OCI-LY3 (cell line): ENCODE results near the gene GJC2.

Experiments
- H2AFZ ChIP-seq: fragments of 200-600, 300-600 bp; shearing (Covaris generic); 2 replicates; pipeline ENCODE4 v1.6.0; 2014; ENCODE audit warnings: antibody characterized with exemption, low read depth, low read length
- H3K27ac ChIP-seq: fragments of 200-600, 300-600 bp; sonication (generic); 2 replicates; pipeline ENCODE4 v1.5.1; 2014; ENCODE audit warnings: mild to moderate bottlenecking, low read length, moderate library complexity, mixed read lengths
- H3K27me3 ChIP-seq: fragments of 200-600, 300-600 bp; sonication (generic); 2 replicates; pipeline ENCODE4 v1.6.1; 2014; ENCODE audit warnings: low read depth, low read length, mixed read lengths
- H3K36me3 ChIP-seq: fragments of 200-600, 300-600 bp; sonication (generic); replicated peaks from 2 replicates; pipeline ENCODE3; 2014; ENCODE audit warnings: low read depth, low read length, mixed read lengths
- H3K4me1 ChIP-seq: fragments of 300-600, 200-600 bp; sonication (generic); 2 replicates; pipeline ENCODE4 v1.6.1; 2014; ENCODE audit warnings: low read length, mixed read lengths
- H3K4me2 ChIP-seq: fragments of 200-600, 300-600 bp; sonication (generic); 2 replicates; pipeline ENCODE4 v1.6.1; 2014; ENCODE audit warnings: low read length, mixed read lengths
- H3K4me3 ChIP-seq: fragments of 300-600, 200-600 bp; sonication (generic); 2 replicates; pipeline ENCODE4 v1.5.1; 2014; ENCODE audit warnings: antibody characterized with exemption, mild to moderate bottlenecking, low read length, moderate library complexity
- H3K79me2 ChIP-seq: fragments of 300-600, 200-600 bp; shearing (Covaris generic); 2 replicates; pipeline ENCODE4 v1.6.1; 2014; ENCODE audit warnings: mild to moderate bottlenecking, low read length, mixed read lengths
- H3K9ac ChIP-seq: fragments of 300-600, 200-600 bp; shearing (Covaris generic); 2 replicates; pipeline ENCODE4 v1.6.0; 2014; ENCODE audit warnings: mild to moderate bottlenecking, low read length, moderate library complexity
- H3K9me3 ChIP-seq: fragments of 200-600, 300-600 bp; shearing (Covaris generic); 2 replicates; pipeline ENCODE4 v1.6.1; 2014; ENCODE audit warnings: low read length, mixed read lengths; ENCODE audit not compliant: insufficient read depth
- H4K20me1 ChIP-seq: fragments of 200-600, 300-600 bp; sonication (generic); 2 replicates; pipeline ENCODE4 v1.6.1; 2016; ENCODE audit warnings: low read length, mixed read lengths; ENCODE audit not compliant: insufficient read depth
- CTCF ChIP-seq: fragments of 200-600, 300-600 bp; sonication (generic); IDR thresholded peaks from 2 replicates; pipeline ENCODE4 v1.5.1; 2014; ENCODE audit warnings: antibody characterized with exemption, low read length, low read depth
- EZH2phosphoT487 ChIP-seq: fragments of 200-600 bp; shearing (Covaris generic); IDR thresholded peaks from 2 replicates; pipeline ENCODE4 v1.6.1; 2018; ENCODE audit warnings: antibody characterized with exemption, mixed run types, low read depth

Gene GJC2

GRCh38 chr1:228174482-228175315, 25.0 kb downstream of the GJC2 start:
- no peak for TF ChIP-seq EZH2phosphoT487
- no peak for TF ChIP-seq CTCF
- Histone ChIP-seq H3K9ac (no peak overlapping the region), H3K27ac (no peak overlapping the region)

GRCh38 chr1:228175316-228176023, 25.7 kb downstream of the GJC2 start:
- TF ChIP-seq EZH2phosphoT487 (no peak), CTCF (no peak)
- H2AFZ ChIP-seq = no peak overlapping the region
- no peak overlapping the region for H3K9ac ChIP-seq
- no peak overlapping the region for H3K27ac ChIP-seq
- H3K27me3 ChIP-seq = no peaks in the 10 kb centered on the region
- H3K4me3 ChIP-seq = no peak overlapping the region
- H3K4me2 ChIP-seq = no peak overlapping the region
- H4K20me1 ChIP-seq = peaks cover 5% of the 10 kb centered on the region
- H3K9me3 ChIP-seq = no peaks in the 10 kb centered on the region
- H3K36me3 ChIP-seq = no peaks in the 10 kb centered on the region
- H3K79me2 ChIP-seq = no peaks in the 10 kb centered on the region
- H3K4me1 ChIP-seq = no peaks in the 10 kb centered on the region

More at GRCh38 chr1:228174482-228175315, 25.0 kb downstream of the GJC2 start:
- H3K36me3 ChIP-seq = no peaks in the 10 kb centered on the region
- no peaks in the 10 kb centered on the region for H3K27me3 ChIP-seq
- peaks cover 5% of the 10 kb centered on the region for H4K20me1 ChIP-seq
- H3K9me3 ChIP-seq = no peaks in the 10 kb centered on the region
- H3K4me3 ChIP-seq = no peak overlapping the region
- H3K79me2 ChIP-seq = no peaks in the 10 kb centered on the region
- H3K4me2 ChIP-seq = no peak overlapping the region
- no peak overlapping the region for H2AFZ ChIP-seq
- no peaks in the 10 kb centered on the region for H3K4me1 ChIP-seq

GRCh38 chr1:228176024-228176395, 26.3 kb downstream of the GJC2 start:
- no peak overlapping the region for H2AFZ ChIP-seq
- no peaks in the 10 kb centered on the region for H3K79me2 ChIP-seq
- H3K9me3 ChIP-seq = no peaks in the 10 kb centered on the region
- H3K9ac ChIP-seq = no peak overlapping the region
- H3K4me3 ChIP-seq = no peak overlapping the region
- peaks cover 5% of the 10 kb centered on the region for H4K20me1 ChIP-seq
- H3K4me1 ChIP-seq = no peaks in the 10 kb centered on the region
- no peaks in the 10 kb centered on the region for H3K36me3 ChIP-seq
- TF ChIP-seq EZH2phosphoT487 (no peak), CTCF (no peak)
- H3K27ac ChIP-seq = no peak overlapping the region
- no peak overlapping the region for H3K4me2 ChIP-seq
- no peaks in the 10 kb centered on the region for H3K27me3 ChIP-seq

GRCh38 chr1:228176461-228177182, 26.9 kb downstream of the GJC2 start:
- no peak overlapping the region for H3K27ac ChIP-seq
- no peaks in the 10 kb centered on the region for H3K79me2 ChIP-seq
- peaks cover 5% of the 10 kb centered on the region for H4K20me1 ChIP-seq
- H3K9me3 ChIP-seq = no peaks in the 10 kb centered on the region
- no peak overlapping the region for H3K9ac ChIP-seq
- no peak overlapping the region for H3K4me2 ChIP-seq
- H3K4me3 ChIP-seq = no peak overlapping the region
- H3K4me1 ChIP-seq = no peaks in the 10 kb centered on the region
- no peaks in the 10 kb centered on the region for H3K27me3 ChIP-seq
- no peak overlapping the region for H2AFZ ChIP-seq
- no peak for TF ChIP-seq EZH2phosphoT487
- TF ChIP-seq CTCF = no peak
- no peaks in the 10 kb centered on the region for H3K36me3 ChIP-seq
